Fibroblast of lung (primary cell): ENCODE measurements around the gene KIF17. TPM values are rescaled to one million over a fixed set of nuclear protein-coding genes. Genes with fewer than 3 reads are reported as not detected.

ENCODE experiments used
- DNase-seq, 2 donors: peaks; one replicate each; pipeline versions ENCODE4 v3.0.0 to v3.0.0-alpha.2; 2010; ENCODE audit warnings: low read depth in 2 of 2
- H2AFZ ChIP-seq: 2 replicates; pipeline ENCODE4 v1.5.1; 2012; ENCODE audit warnings: low read length, control low read depth, inconsistent platforms
- H3K27ac ChIP-seq: 2 replicates; pipeline ENCODE4 v1.5.1; 2011; ENCODE audit warnings: low read length, control low read depth; ENCODE audit not compliant: insufficient read depth
- H3K27me3 ChIP-seq: 2 replicates; pipeline ENCODE4 v1.5.1; 2011; ENCODE audit warnings: mild to moderate bottlenecking, low read length; ENCODE audit not compliant: control insufficient read depth, insufficient read depth
- H3K36me3 ChIP-seq: 2 replicates; pipeline ENCODE4 v1.5.1; 2011; ENCODE audit warnings: low read length; ENCODE audit not compliant: control insufficient read depth, insufficient read depth
- H3K4me1 ChIP-seq: 2 replicates; pipeline ENCODE4 v1.5.1; 2011; ENCODE audit warnings: low read length; ENCODE audit not compliant: control insufficient read depth, insufficient read depth; ENCODE audit errors: extremely low read depth
- H3K4me2 ChIP-seq: 2 replicates; pipeline ENCODE4 v1.5.1; 2011; ENCODE audit warnings: low read length, control low read depth; ENCODE audit not compliant: insufficient read depth; ENCODE audit errors: extremely low read depth
- H3K4me3 ChIP-seq, 4 experiments: fragments of 200-600 bp in 1 of 4; sonication (generic) in 1 of 4; replicated peaks in 1 of 4; 2 replicates each; pipeline ENCODE4 v1.5.1; 2011 to 2016; ENCODE audit warnings: low read length in 4 of 4, low read depth in 3 of 4, mild to moderate bottlenecking in 3 of 4, control low read depth in 2 of 4, inconsistent platforms in 1 of 4, mixed read lengths in 1 of 4; ENCODE audit not compliant: insufficient read depth in 1 of 4; ENCODE audit errors: control extremely low read depth in 1 of 4
- H3K79me2 ChIP-seq: 2 replicates; pipeline ENCODE4 v1.5.1; 2012; ENCODE audit warnings: mild to moderate bottlenecking, low read length, inconsistent platforms; ENCODE audit not compliant: control insufficient read depth, insufficient read depth
- H3K9ac ChIP-seq: 2 replicates; pipeline ENCODE4 v1.5.1; 2011; ENCODE audit warnings: mild to moderate bottlenecking, low read length, control low read depth; ENCODE audit not compliant: insufficient read depth
- H3K9me3 ChIP-seq: 2 replicates; pipeline ENCODE4 v1.5.1; 2012; ENCODE audit warnings: low read depth, low read length; ENCODE audit not compliant: control insufficient read depth, insufficient read depth
- H4K20me1 ChIP-seq: 2 replicates; pipeline ENCODE4 v1.5.1; 2011; ENCODE audit warnings: low read length; ENCODE audit not compliant: control insufficient read depth, insufficient read depth; ENCODE audit errors: extremely low read depth
- EZH2 ChIP-seq: IDR thresholded peaks from 2 replicates; pipeline ENCODE4 v1.5.1; 2012; ENCODE audit warnings: low read length, control low read depth, mild to moderate bottlenecking; ENCODE audit errors: missing control alignments
- polyA plus RNA-seq, 2 donors: library from polyadenylated mRNA; depleted of rRNA in 1 of 2; stranded (reverse) in 1 of 2; unstranded in 1 of 2; fragments of >200 nt; gene quantifications; 2 replicates each; pipeline ENCODE4 v1.2.1, GENCODE V29; 2011 to 2012; ENCODE audit warnings: missing spikeins in 1 of 2
- total RNA-seq: library from RNA; depleted of rRNA; stranded (reverse); fragments of >200 nt; gene quantifications from 2 replicates; pipeline ENCODE4 v1.2.1, GENCODE V29; 2014
- TF ChIP-seq, protein P1 (sequence below), 2 donors: IDR thresholded peaks in 1 of 2; conservative IDR thresholded peaks in 1 of 2; 1 replicate in 1 of 2; 2 replicates in 1 of 2; pipeline ENCODE4 v1.5.1; 2011 to 2012; ENCODE audit warnings: low read length in 2 of 2, control low read depth in 1 of 2, inconsistent platforms in 1 of 2, low read depth in 1 of 2, mild to moderate bottlenecking in 1 of 2

KIF17 gene
- total and polyA plus RNA-seq, 2 donors (not counting 1 experiment from before 2014, with no cell fraction given): 1.8 to 3.0 TPM

DNA sequence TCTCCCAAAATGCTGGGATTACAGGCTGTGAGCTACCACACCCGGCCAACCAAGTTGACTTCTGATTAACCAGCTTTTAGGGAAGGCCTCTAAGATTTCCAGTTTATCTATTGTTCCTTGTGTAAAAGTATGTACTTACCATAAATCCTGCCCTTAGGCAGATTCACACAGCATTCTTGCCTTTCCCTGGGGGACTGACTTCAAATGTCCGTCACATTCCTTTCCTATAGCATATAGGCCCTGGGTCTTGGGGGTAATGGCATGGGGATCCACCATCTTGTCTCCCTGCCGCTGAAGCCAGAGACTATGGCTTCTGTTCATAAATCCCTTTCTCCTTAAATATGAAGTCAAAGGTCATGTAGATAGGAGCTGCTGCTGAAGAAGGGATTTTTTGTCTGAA, 85.4 kb downstream of the KIF17 start:
- Histone ChIP-seq H2AFZ (no peak overlapping the region), H3K9ac (no peak overlapping the region), H3K27me3 (no peaks in the 10 kb centered on the region), H3K4me2 (no peak overlapping the region), H3K4me3 (no peak overlapping the region), H3K9me3 (no peaks in the 10 kb centered on the region), H3K4me1 (peaks cover 4% of the 10 kb centered on the region), H3K79me2 (no peaks in the 10 kb centered on the region), H4K20me1 (no peaks in the 10 kb centered on the region), H3K36me3 (no peaks in the 10 kb centered on the region), H3K27ac (no peak overlapping the region)
- DNase-seq: no peak
- no peak for TF ChIP-seq EZH2
- TF ChIP-seq, protein P1, sequence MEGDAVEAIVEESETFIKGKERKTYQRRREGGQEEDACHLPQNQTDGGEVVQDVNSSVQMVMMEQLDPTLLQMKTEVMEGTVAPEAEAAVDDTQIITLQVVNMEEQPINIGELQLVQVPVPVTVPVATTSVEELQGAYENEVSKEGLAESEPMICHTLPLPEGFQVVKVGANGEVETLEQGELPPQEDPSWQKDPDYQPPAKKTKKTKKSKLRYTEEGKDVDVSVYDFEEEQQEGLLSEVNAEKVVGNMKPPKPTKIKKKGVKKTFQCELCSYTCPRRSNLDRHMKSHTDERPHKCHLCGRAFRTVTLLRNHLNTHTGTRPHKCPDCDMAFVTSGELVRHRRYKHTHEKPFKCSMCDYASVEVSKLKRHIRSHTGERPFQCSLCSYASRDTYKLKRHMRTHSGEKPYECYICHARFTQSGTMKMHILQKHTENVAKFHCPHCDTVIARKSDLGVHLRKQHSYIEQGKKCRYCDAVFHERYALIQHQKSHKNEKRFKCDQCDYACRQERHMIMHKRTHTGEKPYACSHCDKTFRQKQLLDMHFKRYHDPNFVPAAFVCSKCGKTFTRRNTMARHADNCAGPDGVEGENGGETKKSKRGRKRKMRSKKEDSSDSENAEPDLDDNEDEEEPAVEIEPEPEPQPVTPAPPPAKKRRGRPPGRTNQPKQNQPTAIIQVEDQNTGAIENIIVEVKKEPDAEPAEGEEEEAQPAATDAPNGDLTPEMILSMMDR (conservative IDR thresholded peaks at IDR 0.05 in 1 of 2, IDR thresholded peaks at IDR 0.05 in 1 of 2; ENCODE audit: low read depth in 1 of 2, low read length in 2 of 2): no peak

DNA sequence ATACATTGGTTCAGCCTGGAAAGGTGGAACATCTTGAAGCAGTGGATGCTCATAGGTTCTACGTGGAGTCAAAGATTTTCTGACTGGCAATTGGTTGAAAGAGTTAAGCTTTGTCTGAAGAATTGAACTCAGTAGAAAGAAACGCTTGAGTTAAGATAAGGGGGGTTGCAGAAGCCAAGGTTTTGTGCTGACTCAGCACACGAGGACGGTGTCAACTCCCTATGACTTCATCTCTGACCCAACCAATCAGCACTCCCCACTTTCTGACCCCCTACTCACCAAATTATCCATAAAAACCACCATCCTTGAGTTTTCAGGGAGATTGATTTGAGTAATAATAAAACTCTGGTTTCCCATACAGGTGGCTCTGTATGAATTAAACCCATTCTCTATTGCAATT, 87.1 kb downstream of the KIF17 start:
- DNase-seq: no peak
- H3K4me1 ChIP-seq: peaks cover 4% of the 10 kb centered on the region
- no peak overlapping the region for H3K4me3 ChIP-seq
- no peak overlapping the region for H3K27ac ChIP-seq
- no peaks in the 10 kb centered on the region for H3K36me3 ChIP-seq
- TF ChIP-seq, protein P1 (conservative IDR thresholded peaks at IDR 0.05 in 1 of 2, IDR thresholded peaks at IDR 0.05 in 1 of 2; ENCODE audit: low read depth in 1 of 2, low read length in 2 of 2): no peak
- no peak for TF ChIP-seq EZH2
- no peak overlapping the region for H3K9ac ChIP-seq
- H3K9me3 ChIP-seq: no peaks in the 10 kb centered on the region
- no peaks in the 10 kb centered on the region for H3K27me3 ChIP-seq
- H3K4me2 ChIP-seq: no peak overlapping the region
- H4K20me1 ChIP-seq: no peaks in the 10 kb centered on the region
- H3K79me2 ChIP-seq: no peaks in the 10 kb centered on the region
- no peak overlapping the region for H2AFZ ChIP-seq

- H3K9ac ChIP-seq: no peak overlapping the region
- DNase-seq: no peak
- H4K20me1 ChIP-seq: no peaks in the 10 kb centered on the region
- H3K4me2 ChIP-seq: no peak overlapping the region
- H3K36me3 ChIP-seq: no peaks in the 10 kb centered on the region
- no peaks in the 10 kb centered on the region for H3K79me2 ChIP-seq
- no peaks in the 10 kb centered on the region for H3K27me3 ChIP-seq
- H2AFZ ChIP-seq: no peak overlapping the region
- H3K9me3 ChIP-seq: no peaks in the 10 kb centered on the region
- H3K27ac ChIP-seq: no peak overlapping the region
- no peaks in the 10 kb centered on the region for H3K4me1 ChIP-seq
- TF ChIP-seq, protein P1 (conservative IDR thresholded peaks at IDR 0.05 in 1 of 2, IDR thresholded peaks at IDR 0.05 in 1 of 2; ENCODE audit: low read depth in 1 of 2, low read length in 2 of 2): no peak
- TF ChIP-seq EZH2: no peak
- no peak overlapping the region for H3K4me3 ChIP-seq
Observed at GRCh38 chr1:20626524-20626923, 91.3 kb downstream of the KIF17 start.
